ENCODE data around the gene RHBDD2.
A peak's percentile ranks its signal among the peaks of the same experiment; 100 is the strongest.
"Not testable (repeated sequence)": the region's sequence is repeated elsewhere in the genome, so short reads cannot be mapped to it uniquely, and the experiment has no call there.

RHBDD2 gene

DNA sequence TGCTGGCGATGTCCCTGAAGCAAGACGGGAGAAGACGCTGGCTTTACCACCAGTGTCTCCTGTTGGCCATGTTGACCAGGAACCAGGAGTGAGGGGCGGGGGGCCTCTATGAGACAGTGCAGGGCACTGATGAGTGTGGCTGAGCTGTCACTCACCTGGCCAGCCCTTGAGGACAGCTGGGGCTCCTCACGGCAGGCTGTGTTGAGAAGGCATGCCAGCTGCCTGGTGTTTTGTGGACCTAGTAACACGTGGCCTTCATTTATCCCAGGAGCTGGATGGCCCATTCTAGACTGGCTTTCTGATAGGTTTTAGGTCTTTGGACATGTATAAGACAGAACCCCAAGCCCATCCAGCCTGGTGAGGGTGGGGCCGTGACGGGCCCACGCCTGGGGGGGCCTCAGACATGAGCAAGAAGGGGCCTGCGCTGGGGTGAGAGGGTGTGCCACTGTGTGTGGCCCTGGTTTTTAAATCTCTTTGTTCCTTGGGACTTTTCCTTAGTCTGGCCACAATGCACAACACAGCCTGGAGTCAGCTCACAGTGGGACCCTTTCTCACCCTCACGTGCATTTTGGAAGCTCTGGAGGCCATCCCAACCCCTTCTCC is 10.5 kb downstream of the RHBDD2 start:
- DNase-seq (ENCODE audit: low spot score), result no peak

- DNase-seq (ENCODE audit: low spot score), result no peak
These were observed 11.0 kb downstream of the RHBDD2 start for GRCh38 chr7:75889826-75890225.

- not testable (repeated sequence) for DNase-seq (ENCODE audit: low spot score)
These were observed 12.4 kb downstream of the RHBDD2 start for GRCh38 chr7:75891237-75891636.

DNA sequence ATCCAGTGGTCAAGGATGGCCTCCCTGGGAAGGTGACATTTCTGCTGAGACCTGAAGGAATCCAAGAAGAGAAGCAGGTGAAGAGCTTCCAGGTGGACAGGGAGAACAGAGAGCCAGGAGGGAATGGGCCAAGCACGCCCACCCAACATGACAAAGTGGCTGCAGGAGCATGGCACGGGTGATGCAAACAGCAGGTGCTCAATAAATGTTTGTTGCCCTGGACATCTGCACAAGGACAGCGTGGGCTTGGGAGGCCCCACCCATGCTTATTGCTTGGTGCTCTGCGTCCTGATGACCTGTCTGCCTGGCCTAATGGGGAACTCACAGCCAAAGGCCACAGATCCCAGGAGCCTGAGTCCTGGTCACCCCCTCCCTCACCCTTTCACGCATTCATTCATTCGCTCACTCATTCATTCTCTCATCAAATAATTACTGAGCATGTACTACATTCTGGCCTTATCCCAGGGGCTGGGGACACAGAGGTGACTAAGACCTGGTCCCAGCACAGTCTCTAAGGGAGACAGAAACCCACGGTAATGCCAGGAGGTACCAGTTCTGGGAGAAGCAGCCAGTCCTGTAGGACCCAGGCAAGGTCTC is 13.1 kb downstream of the RHBDD2 start:
- no peak for DNase-seq (ENCODE audit: low spot score)

DNA sequence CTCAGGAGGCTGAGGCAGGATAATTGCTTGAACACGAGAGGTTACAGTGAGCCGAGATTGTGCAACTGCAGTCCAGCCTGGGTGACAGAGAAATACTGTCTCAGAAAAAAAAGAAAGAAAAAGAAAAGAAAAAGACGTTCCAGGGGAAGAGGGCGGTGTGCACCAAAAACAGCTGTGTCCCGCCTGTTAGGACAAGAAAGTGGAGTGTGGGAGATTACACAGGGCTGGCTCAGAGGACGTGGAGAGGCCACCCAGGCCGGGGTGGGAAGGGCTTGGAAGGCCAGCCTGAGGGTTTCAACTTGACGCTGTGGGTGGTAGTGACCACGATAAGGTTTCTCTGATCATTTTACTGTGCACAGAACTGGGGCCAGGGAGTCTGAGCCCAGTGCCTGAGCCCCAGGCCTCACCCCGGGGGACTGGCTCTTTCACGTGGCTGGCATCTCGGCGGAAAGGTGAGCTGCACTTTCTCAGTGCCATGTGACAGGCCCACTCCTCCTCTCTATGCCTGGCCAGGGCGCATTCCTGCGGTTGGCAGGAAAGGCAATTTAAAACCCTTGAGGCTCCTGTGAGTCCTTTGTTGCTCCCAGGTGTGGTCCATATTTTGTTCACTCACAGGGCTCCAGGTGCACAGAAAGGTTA is 13.9 kb downstream of the RHBDD2 start:
- no peak for DNase-seq (ENCODE audit: low spot score)

DNA sequence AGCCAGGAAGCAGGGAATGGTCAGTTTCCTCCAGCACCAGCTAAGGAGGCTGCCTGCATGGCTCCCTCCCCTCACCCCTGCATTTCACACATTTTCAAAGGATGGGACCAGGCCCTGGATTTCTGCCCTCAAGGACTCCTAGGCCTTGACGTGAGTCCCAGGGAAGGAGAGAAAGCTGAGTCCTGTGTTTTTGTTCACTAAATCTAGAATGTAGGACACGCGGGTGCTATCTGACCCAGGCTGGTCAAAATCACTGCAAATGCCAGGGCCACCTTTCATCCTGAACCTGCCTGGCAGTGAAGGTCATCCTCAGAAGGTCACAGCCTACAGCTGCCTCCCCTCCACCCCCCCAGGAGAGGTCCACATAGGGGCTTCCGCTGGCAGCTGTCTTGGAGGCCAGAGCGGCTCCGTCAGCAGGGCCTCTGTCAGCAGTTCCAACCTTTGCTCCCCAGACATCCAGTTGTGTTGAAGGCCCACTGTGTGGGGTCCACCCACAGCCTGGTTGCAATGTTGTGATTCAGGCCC is 18.0 kb downstream of the RHBDD2 start:
- no peak for DNase-seq (ENCODE audit: low spot score)

GRCh38 chr7:75900617-75901315 is 21.9 kb downstream of the RHBDD2 start:
- DNase-seq (ENCODE audit: low spot score), result no peak

- DNase-seq (ENCODE audit: low spot score), result peak; percentile 80
These were observed 27.2 kb downstream of the RHBDD2 start for GRCh38 chr7:75905785-75906604.

DNA sequence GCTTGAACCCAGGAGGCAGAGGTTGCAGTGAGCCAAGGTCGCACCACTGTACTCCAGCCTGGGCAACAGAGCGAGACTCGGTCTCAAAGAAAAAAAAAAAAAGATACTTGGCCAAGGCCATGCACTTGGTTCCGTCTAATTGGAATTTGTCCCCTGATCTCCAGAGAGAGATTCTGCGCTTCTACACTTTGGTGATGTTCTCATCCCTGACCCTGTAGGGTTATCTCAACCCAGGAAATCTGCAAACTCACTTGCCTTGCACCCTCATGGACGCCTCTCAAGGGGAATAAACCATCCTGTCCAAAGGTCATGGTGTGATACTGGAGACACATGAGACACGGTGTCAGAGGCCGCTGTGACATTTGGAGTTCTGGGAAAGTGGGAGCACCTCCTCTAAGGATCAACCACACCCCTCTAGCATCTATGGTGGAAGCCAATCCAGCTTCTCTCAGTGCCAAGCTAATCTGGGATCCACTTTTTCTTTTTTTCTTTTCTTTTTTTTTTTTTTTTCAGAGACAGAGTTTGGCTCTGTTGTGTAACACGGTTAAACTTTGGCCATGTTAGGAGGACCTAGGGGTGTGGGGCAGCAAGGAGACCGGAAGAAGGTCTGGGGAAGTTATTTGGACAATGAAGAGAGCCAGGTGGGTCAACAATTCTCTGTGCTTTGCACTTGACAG is 28.3 kb downstream of the RHBDD2 start:
- DNase-seq (ENCODE audit: low spot score), result no peak

GRCh38 chr7:75907668-75908039 is 28.8 kb downstream of the RHBDD2 start:
- not testable (repeated sequence) for DNase-seq (ENCODE audit: low spot score)

DNA sequence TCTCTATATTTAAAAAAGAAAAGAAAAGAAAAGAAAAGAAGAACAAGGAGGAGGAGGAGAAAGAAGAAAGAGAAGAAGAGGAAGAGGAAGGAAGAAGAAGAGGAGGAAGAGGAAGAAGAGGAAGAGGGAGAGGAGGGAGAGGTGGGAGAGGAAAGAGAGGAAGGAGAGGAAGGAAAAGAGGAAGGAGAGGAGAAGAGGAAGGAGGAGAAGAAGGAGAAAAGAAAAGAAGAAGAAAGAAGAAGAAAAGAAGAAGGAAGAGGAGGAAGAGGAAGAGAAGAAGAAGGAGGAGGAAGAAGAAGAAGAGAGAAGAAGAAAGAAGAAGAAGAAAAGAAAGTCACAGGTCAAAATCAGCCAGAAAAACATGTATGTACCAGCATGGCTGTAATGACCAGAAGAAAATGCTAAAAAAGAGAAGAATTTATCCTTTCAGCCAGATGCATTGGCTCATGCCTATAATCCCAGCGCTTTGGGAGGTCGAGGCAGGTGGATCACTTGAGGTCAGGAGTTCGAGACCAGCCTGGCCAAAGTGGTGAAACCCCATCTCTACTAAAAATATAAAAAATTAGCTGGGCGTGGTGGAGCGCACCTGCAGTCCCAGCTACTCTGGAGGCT is 30.8 kb downstream of the RHBDD2 start:
- DNase-seq (ENCODE audit: low spot score), result no peak

- not testable (repeated sequence) for DNase-seq (ENCODE audit: low spot score)
These were observed 32.4 kb downstream of the RHBDD2 start for GRCh38 chr7:75911186-75911585.

DNA sequence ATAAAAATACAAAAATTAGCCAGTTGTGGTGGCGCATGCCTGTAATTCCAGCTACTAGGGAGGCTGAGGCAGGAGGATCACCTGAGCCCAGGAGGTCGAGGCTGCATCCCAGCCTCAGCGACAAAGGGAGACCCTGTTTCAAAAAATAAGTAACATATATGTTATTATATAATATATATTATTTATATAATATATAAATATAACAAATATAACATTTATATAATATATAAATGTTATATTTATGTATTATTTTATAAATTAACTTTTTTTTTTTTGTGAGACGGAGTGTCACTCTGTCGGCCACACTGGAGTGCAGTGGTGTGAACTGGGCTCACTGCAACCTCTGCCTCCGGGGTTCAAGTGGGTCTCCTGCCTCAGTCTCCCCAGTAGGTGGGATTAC is 34.6 kb downstream of the RHBDD2 start:
- no peak for DNase-seq (ENCODE audit: low spot score)

DNA sequence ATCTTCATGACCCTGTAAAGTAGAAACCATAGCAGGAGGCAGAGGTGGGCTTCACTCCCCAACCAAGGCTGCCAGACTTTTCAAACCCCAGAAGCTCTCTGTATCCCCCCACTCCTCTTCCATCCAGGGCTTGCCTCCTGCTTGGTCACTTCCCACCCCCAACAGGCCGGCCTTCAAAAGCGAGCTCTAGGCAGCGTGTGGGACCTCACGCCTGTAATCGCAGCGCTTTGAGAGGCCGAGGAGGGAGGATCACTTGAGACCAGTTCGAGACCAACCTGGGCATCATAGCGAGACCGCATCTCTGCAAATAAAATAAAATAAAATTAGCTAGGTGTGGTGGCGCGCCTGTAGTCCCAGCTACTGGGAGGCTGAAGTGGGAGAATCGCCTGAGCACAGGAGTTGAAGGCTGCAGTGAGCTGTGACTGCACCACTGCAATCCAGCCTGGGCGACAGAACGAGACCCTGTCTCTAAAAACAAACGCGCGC is 35.4 kb downstream of the RHBDD2 start:
- no peak for DNase-seq (ENCODE audit: low spot score)

DNA sequence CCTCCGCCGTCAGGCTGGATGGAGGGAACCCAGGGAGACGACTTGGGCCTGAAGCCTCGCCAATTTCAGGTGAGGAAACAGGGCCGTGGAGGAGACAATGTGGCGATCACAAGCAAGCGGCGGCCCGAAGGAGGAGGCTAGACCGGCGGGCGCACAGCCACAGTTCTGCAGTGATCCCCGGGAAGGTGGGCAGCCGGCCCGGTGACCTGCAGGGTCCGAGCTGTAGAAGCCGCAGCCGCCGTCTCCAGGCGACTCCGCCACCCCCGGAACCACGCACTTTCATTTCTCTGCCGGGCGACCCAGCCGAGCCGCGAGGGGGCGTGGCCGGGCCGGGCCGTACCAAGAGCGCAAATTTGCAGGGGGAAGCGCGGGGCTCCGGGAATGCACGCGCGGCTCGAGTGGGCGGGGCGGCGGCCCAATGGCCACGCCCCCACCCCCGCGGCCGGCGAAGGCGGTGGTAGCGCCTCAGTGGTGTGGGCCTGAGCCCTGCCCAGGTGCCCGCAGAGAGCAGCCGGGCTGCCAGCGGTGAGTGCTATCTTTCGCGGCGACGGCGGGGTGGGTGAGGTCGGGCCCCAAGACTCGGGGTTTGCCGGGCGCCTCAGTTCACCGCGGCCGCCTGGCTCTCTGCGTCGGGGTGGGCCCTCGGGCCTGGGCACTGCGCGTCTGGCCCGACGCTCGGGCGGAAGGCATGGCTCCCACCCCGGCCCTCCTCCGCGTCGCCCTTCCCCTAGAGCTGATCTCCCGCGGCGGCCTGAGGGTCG is 36.0 kb downstream of the RHBDD2 start, which contains the start of gene POR:
POR (plus strand) TSS at position 501 of the 761 bp plus-strand sequence. CDS start 38,847 bp downstream, outside the sequence.
- DNase-seq (ENCODE audit: low spot score), result peak; percentile 97

DNA sequence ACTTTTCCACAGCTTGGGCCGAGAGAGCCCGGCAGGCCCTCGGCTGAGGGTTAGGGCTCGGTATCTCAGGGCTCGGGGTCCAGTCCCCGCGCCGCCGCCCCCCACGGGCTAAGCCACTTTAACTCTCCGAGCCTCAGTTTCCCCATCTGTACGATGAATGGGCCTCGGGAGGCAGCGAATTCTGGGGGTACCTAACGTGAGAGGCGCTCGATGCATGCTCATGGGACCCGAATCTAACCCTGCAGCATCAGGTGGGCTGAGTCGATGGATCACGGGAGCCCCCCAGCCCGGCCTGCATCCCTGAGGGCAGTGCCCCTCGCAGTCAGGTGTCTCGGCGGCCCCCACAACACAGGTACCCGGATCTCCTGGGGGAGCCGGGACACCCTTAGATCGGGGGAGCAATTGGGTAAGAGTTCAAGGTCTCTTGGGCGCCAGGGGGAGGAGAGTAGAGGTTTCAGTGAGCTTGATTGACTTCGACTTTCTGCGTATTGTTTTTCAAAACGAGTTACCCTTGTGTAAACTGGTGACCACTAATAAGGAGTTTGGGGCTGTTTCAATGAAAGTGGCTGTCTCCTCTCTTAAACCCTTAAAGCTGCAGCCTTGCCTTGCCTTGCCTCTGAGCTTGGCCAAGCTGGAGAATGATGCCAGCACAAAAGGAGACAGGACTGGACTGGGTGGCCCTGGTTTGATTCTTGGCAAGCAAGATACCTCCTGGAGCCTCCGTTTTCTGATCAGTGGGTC is 36.8 kb downstream of the RHBDD2 start:
- no peak for DNase-seq (ENCODE audit: low spot score)

- DNase-seq (ENCODE audit: low spot score), result no peak
These were observed 37.4 kb downstream of the RHBDD2 start for GRCh38 chr7:75916259-75916658.

DNA sequence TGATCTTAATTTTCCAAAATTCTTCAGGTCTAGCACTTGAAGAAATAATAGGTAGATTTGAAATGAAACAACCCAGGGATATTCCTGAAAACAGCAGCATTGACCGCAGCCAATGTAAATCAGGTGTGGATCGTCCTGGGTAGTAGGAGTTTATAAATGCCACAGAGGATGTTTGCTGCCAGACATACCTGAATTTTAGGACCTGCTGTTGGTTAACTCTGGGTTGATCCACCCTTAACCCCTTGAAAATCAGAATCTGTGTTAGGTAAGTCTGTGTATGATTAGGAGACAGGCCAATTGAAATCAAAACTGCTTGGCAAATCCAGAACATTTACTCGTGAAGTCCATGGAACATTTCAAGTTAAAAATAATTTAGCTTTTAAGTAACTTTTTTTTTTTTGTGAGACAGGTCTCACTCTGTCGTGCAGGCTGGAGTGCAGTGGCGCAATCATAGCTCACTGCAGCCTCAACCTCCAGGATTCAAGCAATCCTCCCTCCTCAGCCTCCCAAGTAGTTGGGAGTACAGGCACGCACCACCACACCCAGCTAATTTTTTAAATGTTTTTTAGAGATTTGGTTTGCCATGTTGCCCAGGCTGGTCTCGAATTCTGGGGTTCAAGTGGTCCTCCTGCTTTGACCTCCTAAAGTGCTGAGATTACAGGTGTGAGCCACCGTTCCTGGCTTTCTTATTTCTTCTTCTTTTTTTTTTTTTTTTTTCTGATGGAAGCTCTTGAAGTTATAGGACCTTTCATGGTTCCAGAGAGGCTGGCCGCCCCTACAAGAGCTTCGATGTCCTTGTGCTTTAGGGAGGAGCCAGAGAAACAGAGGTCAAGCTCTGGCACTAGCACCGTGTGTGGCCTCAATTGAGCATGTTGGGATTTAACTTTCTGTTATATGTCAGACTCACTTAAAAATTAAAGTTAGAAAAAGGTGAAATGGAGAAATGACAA is 38.1 kb downstream of the RHBDD2 start:
- no peak for DNase-seq (ENCODE audit: low spot score)
